Measurements from ENCODE around the gene GPR27. TPM values are rescaled to one million over a fixed set of nuclear protein-coding genes. Genes with fewer than 3 reads are reported as not detected.

Gene GPR27
- total and polyA plus RNA-seq, 2 of the 8 experiments (the other 6 are each of a cell fraction or from before 2014, with no cell fraction given): 11.3 to 12.5 TPM

- POLR2A ChIA-PET (ENCODE audit: partially characterized antibody): no interaction called here
- Histone ChIP-seq H3K9me3 (ENCODE audit: insufficient read depth in 2 of 2, low read depth in 1 of 2, low read length in 1 of 2) (no peaks in the 10 kb centered on the region), H3K27me3 (replicated peaks in 1 of 4; ENCODE audit: control insufficient read depth in 3 of 4, extremely low read depth in 1 of 4, insufficient read depth in 3 of 4, low read length in 3 of 4) (peaks cover 3 to 19% (median 13%) of the 10 kb centered on the region in 4 experiments; a peak in 6 of 7 replicates), H4K20me1 (replicated peaks in 1 of 2; ENCODE audit: control insufficient read depth in 1 of 2, insufficient read depth in 2 of 2, low read length in 2 of 2) (peaks cover 0 to 3% of the 10 kb centered on the region in 2 experiments), H4K8ac (ENCODE audit: extremely low read depth, insufficient read depth, low read length) (no peak overlapping the region), H4K5ac (ENCODE audit: insufficient read length, low read depth, low read length) (no peak overlapping the region), H3K4me3 (ENCODE audit: extremely low read depth in 1 of 4, insufficient read depth in 2 of 4, low read depth in 3 of 4, low read length in 4 of 4) (no peak overlapping the region), H3K4me1 (replicated peaks in 1 of 4; ENCODE audit: control insufficient read depth in 3 of 4, insufficient read depth in 4 of 4, low read length in 3 of 4) (peaks cover 2 to 8% (median 5%) of the 10 kb centered on the region in 4 experiments), H3K4ac (replicated peaks; ENCODE audit: insufficient read length, low read depth, low read length) (no peak overlapping the region), H2BK12ac (ENCODE audit: low read depth, low read length) (no peak overlapping the region), H3K14ac (ENCODE audit: insufficient read length) (no peak overlapping the region), H3K36me3 (ENCODE audit: control insufficient read depth in 2 of 4, insufficient read depth in 4 of 4, low read length in 3 of 4) (no peaks in the 10 kb centered on the region), H3K18ac (ENCODE audit: extremely low read depth, low read length) (no peak overlapping the region), H2BK120ac (replicated peaks; ENCODE audit: low read depth, low read length) (no peak overlapping the region), H2BK20ac (ENCODE audit: low read length) (no peak overlapping the region), H3K27ac (ENCODE audit: low read depth, low read length) (no peak overlapping the region), H3K23ac (ENCODE audit: insufficient read length) (no peak overlapping the region), H2BK15ac (ENCODE audit: low read length) (no peak overlapping the region), H3K79me1 (ENCODE audit: low read depth, low read length) (no peaks in the 10 kb centered on the region), H3K4me2 (ENCODE audit: insufficient read depth in 1 of 2, low read depth in 2 of 2, low read length in 2 of 2) (no peak overlapping the region), H2AK5ac (ENCODE audit: low read depth, low read length) (no peak overlapping the region), H3K9ac (replicated peaks in 1 of 4; ENCODE audit: extremely low read depth in 1 of 4, low read depth in 3 of 4, low read length in 3 of 4) (no peak overlapping the region), H3K79me2 (ENCODE audit: control insufficient read depth in 1 of 2, insufficient read depth in 2 of 2, low read length in 2 of 2) (0 out of 4 replicates have a peak, but pooled peaks cover 0 to 3% of the 10 kb centered on the region in 2 experiments), H2AFZ (ENCODE audit: low read length) (no peak overlapping the region), H3K23me2 (ENCODE audit: low read depth, low read length) (peaks cover 9% of the 10 kb centered on the region), H2BK5ac (ENCODE audit: low read depth, low read length) (no peak overlapping the region), H4K91ac (replicated peaks; ENCODE audit: insufficient read length, low read length) (no peak overlapping the region), H3K56ac (replicated peaks; ENCODE audit: insufficient read length, low read depth, low read length) (no peak overlapping the region)
- DNase-seq (ENCODE audit: low read depth in 1 of 2, low spot score in 2 of 2) (no peak), FAIRE-seq (no peak)
- TF ChIP-seq NRF1 (IDR thresholded peaks at IDR 0.05; ENCODE audit: low read depth, low read length): no peak
- TF ChIP-seq ATF2 (IDR thresholded peaks at IDR 0.05; ENCODE audit: low read length): no peak
- CTCF ChIA-PET (ENCODE audit: partially characterized antibody): interaction anchor here (2.0 to 2.7 kb wide), 2 partner anchors 10 to 138 kb away, joined by 7 to 9 read pairs; no protein-coding TSS in a partner anchor
- WGBS, 2 experiments (ENCODE audit: extremely low coverage in 1 of 2, insufficient coverage in 1 of 2, insufficient read length in 1 of 2, insufficient replicate concordance in 2 of 2, low coverage in 1 of 2, low lambda C conversion rate in 2 of 2, missing lambda C conversion rate in 1 of 2): 90% methylated on average over 7 of the region's 7 CpGs; no CpG with 5 or more reads in 1 of the 2 experiments
Measured at GRCh38 chr3:71721002-71721401, 32.7 kb upstream of the GPR27 start.

Measured in H1 (cell line).